ENCODE results near the gene CLIC3. TPM values are rescaled to one million over a fixed set of nuclear protein-coding genes. Genes with fewer than 3 reads are reported as not detected.

CLIC3 gene
- polyA plus RNA-seq, 3 donors, result 0.29 to 0.57 (median 0.47) TPM

DNA sequence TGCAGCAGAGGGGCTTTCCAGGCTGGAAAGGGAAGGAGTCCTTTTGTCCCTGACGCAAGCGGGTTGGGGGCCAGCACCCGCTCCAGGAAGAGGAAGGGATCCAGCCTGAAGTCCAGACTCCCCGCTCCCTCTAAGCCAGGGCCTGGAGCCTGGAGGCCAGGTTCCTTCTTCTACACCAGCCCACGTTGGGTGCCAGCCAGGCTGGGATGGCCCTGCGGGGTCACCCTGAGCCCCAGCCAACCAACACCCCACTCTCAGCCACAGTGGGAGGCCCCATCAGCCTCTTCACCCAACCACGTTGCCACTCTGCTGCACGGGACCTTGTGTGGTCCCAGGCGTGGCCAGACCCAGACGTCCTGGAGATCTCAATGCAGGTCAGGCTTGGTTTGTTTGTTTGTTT, 36.5 kb upstream of the CLIC3 start:
- DNase-seq, result no peak

GRCh38 chr9:137031904-137032640, 35.7 kb upstream of the CLIC3 start, which contains the start of gene FUT7:
Gene FUT7 (minus strand): TSS chr9:137032088. CDS start chr9:137031991, 97 bp downstream.
- DNase-seq, result no peak

GRCh38 chr9:137030538-137031527, 34.5 kb upstream of the CLIC3 start:
- DNase-seq, result no peak

DNA sequence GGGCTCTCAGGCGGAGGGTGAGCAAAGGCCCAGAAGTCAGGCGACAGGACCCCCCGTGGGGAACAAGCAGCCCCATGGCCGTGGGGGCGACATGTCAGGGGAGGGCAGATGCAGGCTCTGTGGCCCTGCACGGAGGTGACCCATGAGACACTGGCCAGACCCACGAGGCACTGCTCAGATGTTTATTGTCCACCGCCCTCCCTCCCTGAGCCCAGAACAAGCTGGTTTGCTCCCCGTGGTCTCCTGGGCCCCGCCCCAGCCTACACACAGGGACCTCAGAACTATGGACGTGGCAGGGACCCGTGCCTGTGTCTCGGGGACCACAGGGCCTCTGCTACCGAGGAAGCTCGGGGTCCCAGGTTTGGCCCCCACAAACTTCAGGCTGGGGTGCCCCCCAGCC, 33.6 kb upstream of the CLIC3 start:
- DNase-seq, result no peak

- no peak for DNase-seq
These were observed 32.9 kb upstream of the CLIC3 start for GRCh38 chr9:137029058-137029936.

GRCh38 chr9:137028263-137029057, 32.1 kb upstream of the CLIC3 start:
- no peak for DNase-seq

GRCh38 chr9:137027369-137028262, 31.2 kb upstream of the CLIC3 start, which contains the start of gene ABCA2:
Gene ABCA2 (minus strand): TSS chr9:137028237. CDS start chr9:137028140, 97 bp downstream.
- DNase-seq, result no peak

GRCh38 chr9:137026828-137027227, 30.5 kb upstream of the CLIC3 start:
- no peak for DNase-seq

GRCh38 chr9:137026384-137026783, 30.0 kb upstream of the CLIC3 start:
- no peak for DNase-seq

DNA sequence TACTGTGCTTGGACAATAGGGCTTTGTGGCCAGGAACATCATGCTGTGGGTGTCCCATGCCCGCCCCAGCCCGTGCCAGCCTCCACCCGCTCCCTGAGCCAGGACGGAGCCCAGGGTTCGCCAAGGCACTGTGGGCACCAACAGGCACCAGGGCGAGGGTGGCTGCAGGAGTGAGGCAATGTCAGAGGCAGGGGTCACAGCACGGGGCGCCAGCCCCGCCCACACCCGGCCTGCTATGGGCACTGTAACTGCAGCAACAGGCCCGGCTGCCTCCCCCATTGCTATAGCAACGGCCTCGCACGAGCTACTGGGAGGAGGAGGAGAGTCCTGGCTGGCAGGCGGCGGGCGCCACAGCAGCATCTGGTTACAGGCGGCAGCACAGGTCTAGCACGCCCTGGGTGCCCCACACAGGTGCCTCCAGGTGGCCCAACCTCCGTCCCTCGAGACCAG, 29.2 kb upstream of the CLIC3 start:
- DNase-seq, result peak; percentile 85

- DNase-seq, result no peak
These were observed 27.2 kb upstream of the CLIC3 start for GRCh38 chr9:137023583-137023991.

DNA sequence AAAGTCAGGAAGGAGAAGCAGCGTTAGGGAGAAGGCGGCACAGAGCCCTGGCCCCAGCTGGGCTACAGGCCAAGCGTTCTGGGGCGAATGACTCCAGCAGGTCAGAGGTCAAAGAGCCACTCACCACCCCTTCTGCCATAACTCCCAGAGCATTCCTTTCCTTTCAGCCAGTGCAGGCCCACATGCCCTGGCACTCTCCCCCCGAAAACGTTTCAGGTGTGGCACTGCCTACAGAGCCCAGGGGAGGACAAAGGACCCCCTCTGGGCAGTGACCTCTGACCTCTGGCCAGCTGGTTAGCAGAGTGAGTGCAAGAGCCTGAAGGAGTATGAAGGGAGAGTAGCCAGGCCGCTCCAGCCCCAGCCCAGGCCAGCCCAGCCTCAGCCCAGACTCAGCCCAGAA, 26.8 kb upstream of the CLIC3 start:
- no peak for DNase-seq

GRCh38 chr9:137022662-137023008, 26.3 kb upstream of the CLIC3 start:
- no peak for DNase-seq

- DNase-seq, result no peak
These were observed 25.8 kb upstream of the CLIC3 start for GRCh38 chr9:137021979-137022661.

DNA sequence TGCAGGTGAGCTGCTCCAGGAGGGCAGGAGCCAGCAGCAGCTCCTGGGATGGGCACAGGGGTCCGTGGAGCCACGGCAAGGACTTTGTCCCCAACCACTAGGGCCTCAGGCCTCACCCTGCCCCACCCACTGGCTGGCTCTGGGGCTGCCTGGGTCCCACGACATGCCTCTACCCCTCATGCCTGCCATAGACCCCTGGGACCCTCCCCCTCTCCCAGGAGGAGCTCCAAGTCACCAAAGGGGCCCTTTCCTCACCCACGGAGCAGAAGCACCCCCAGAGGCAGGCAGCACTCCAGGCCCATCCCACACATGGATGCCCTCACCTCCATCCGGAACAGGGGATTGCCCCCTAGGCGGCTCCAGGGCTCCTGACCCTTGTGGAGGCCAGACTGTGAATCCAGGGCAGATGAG, 25.2 kb upstream of the CLIC3 start:
- no peak for DNase-seq

- DNase-seq, result no peak
These were observed 24.6 kb upstream of the CLIC3 start for GRCh38 chr9:137020771-137021567.

DNA sequence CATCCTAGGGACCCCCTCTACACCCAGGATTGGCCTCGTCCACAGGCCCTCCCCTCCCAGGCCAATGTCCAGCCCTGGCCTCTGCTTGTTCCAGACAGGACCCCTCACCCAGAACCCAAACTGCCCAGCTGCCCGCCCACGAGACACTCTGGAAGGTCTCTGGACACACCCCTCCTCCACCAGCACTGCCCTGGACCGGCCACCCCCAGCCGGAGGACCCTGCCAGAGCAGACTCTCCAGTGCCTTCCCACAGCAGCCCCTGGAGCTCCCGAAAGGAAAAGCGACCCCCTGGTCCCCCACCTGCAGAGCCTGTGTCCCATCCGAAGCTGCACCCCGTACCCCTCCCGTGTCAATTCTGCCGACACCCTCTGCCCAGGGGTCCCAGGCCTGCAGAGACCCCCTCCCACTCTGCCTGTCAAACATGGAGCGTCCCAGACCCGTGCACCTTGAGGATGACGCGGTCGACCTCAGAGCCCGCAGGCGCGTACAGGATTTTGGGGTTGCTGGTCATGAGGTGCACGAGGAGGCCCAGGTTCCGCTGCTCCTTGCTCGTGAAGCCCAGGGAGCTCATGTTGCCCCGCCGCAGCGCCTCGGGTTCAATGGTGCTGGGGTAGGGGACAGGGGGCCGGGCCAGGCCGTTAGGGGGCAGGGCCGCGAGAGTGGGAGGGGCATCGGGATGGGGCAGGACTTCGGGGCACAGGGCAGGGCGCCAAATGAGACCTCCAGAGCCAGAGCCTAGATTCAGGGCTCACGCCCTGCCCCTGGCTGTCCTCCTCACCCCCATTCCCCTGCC, 23.7 kb upstream of the CLIC3 start:
- DNase-seq, result no peak
